Smooth muscle cell (in vitro differentiated cells): ENCODE results near the gene ZNF827. TPM values are rescaled to one million over a fixed set of nuclear protein-coding genes. Genes with fewer than 3 reads are reported as not detected.

Source experiments
- DNase-seq: peaks from one replicate; lab custom pipeline; 2025; ENCODE audit not compliant: unreplicated experiment; lab: John Stamatoyannopoulos, UW
- H2AFZ ChIP-seq: fragments of 200-600 bp; sonication (generic); 2 replicates; pipeline ENCODE4 v1.6.0; 2016; ENCODE audit warnings: antibody characterized with exemption, low read depth, mild to moderate bottlenecking
- H3F3A ChIP-seq: fragments of 200-600 bp; sonication (generic); 2 replicates; pipeline ENCODE4 v1.6.0; 2017; ENCODE audit warnings: antibody characterized with exemption, low read depth
- H3K27ac ChIP-seq: fragments of 200-600 bp; sonication (generic); 2 replicates; pipeline ENCODE4 v1.5.1; 2016; ENCODE audit warnings: low read depth, mild to moderate bottlenecking
- H3K27me3 ChIP-seq: fragments of 200-600 bp; sonication (generic); 2 replicates; pipeline ENCODE4 v1.6.1; 2016; ENCODE audit warnings: low read depth, mild to moderate bottlenecking
- H3K36me3 ChIP-seq: fragments of 200-600 bp; sonication (generic); 2 replicates; pipeline ENCODE4 v1.5.1; 2016; ENCODE audit warnings: low read depth
- H3K4me1 ChIP-seq: fragments of 200-600 bp; sonication (generic); 2 replicates; pipeline ENCODE4 v1.5.1; 2016; ENCODE audit warnings: low read depth
- H3K4me2 ChIP-seq: fragments of 200-600 bp; sonication (generic); 2 replicates; pipeline ENCODE4 v1.6.0; 2016; ENCODE audit warnings: mild to moderate bottlenecking
- H3K4me3 ChIP-seq: fragments of 200-600 bp; sonication (generic); 2 replicates; pipeline ENCODE4 v1.5.1; 2016; ENCODE audit warnings: mild to moderate bottlenecking
- H3K79me2 ChIP-seq: fragments of 200-600 bp; sonication (generic); 2 replicates; pipeline ENCODE4 v1.6.0; 2016; ENCODE audit warnings: low read depth, mild to moderate bottlenecking
- H3K9ac ChIP-seq: fragments of 200-600 bp; sonication (generic); 2 replicates; pipeline ENCODE4 v1.6.0; 2016; ENCODE audit warnings: low read depth
- H3K9me3 ChIP-seq: fragments of 200-600 bp; sonication (generic); replicated peaks from 2 replicates; pipeline ENCODE4 v1.5.1; 2016; ENCODE audit warnings: low read depth
- H4K20me1 ChIP-seq: fragments of 200-600 bp; sonication (generic); 2 replicates; pipeline ENCODE4 v1.6.0; 2016; ENCODE audit warnings: low read depth
- WGBS: methylation state at CpG from one replicate; pipeline ENCODE4 v1.1.7; 2016; ENCODE audit warnings: low lambda C conversion rate; 5-methylcytosine and 5-hydroxymethylcytosine counted together
- polyA plus RNA-seq: library from polyadenylated mRNA; unstranded; fragments of >200 nt; fragmentation: Nextera tagmentation; extraction: Ambion mirVana; gene quantifications from 2 replicates; pipeline ENCODE4 v1.2.1, GENCODE V29; 2016
- small RNA-seq: library from RNA; depleted of rRNA; stranded (forward); fragments of <200 nt; gene quantifications from one replicate; pipeline ENCODE3, GENCODE V24; 2014
- total RNA-seq: library from RNA; depleted of rRNA; stranded (reverse); fragments of >200 nt; gene quantifications from 2 replicates; pipeline ENCODE4 v1.2.3, GENCODE V29; 2014
- TF ChIP-seq, protein P1 (sequence below): fragments of 200-600 bp; sonication (generic); IDR thresholded peaks from 2 replicates; pipeline ENCODE4 v1.5.1; 2017; ENCODE audit warnings: borderline replicate concordance, mild to moderate bottlenecking, antibody characterized with exemption; ENCODE audit not compliant: insufficient read depth, poor library complexity, severe bottlenecking

ZNF827 gene
- total and polyA plus RNA-seq, 2 experiments from 2014 or later: 6.5 to 12.8 TPM

DNA sequence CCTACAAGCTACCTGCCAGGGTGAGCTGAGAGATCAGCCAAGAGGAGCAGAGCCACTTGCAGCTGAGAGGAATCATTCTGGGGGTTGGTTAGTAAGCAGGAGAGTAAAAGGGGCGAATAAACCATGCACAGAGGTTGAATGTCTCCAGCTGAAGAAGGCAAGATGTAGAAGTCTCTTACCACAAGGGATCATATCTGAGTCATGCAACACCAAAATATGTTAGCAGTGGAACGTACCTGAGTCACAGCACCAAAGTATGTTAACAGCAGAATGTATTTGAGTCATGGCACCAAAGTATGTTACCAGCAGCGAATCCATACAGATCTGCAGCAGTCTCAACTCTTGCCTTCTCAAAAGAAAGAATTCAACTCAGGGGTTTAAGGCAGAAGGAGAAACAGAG lies 228.8 kb downstream of the ZNF827 start:
- no peak overlapping the region for H3K9ac ChIP-seq
- H3K27me3 ChIP-seq: no peaks in the 10 kb centered on the region
- WGBS: 42% methylated on average over 3 of the region's 3 CpGs
- TF ChIP-seq, protein P1, sequence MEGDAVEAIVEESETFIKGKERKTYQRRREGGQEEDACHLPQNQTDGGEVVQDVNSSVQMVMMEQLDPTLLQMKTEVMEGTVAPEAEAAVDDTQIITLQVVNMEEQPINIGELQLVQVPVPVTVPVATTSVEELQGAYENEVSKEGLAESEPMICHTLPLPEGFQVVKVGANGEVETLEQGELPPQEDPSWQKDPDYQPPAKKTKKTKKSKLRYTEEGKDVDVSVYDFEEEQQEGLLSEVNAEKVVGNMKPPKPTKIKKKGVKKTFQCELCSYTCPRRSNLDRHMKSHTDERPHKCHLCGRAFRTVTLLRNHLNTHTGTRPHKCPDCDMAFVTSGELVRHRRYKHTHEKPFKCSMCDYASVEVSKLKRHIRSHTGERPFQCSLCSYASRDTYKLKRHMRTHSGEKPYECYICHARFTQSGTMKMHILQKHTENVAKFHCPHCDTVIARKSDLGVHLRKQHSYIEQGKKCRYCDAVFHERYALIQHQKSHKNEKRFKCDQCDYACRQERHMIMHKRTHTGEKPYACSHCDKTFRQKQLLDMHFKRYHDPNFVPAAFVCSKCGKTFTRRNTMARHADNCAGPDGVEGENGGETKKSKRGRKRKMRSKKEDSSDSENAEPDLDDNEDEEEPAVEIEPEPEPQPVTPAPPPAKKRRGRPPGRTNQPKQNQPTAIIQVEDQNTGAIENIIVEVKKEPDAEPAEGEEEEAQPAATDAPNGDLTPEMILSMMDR: no peak
- DNase-seq: no peak
- H4K20me1 ChIP-seq: no peaks in the 10 kb centered on the region
- H3K36me3 ChIP-seq: no peaks in the 10 kb centered on the region
- no peaks in the 10 kb centered on the region for H3K79me2 ChIP-seq
- no peak overlapping the region for H2AFZ ChIP-seq
- no peak overlapping the region for H3K4me2 ChIP-seq
- no peaks in the 10 kb centered on the region for H3K9me3 ChIP-seq
- H3F3A ChIP-seq: no peaks in the 10 kb centered on the region
- H3K27ac ChIP-seq: no peak overlapping the region
- H3K4me3 ChIP-seq: no peak overlapping the region
- H3K4me1 ChIP-seq: no peaks in the 10 kb centered on the region

DNA sequence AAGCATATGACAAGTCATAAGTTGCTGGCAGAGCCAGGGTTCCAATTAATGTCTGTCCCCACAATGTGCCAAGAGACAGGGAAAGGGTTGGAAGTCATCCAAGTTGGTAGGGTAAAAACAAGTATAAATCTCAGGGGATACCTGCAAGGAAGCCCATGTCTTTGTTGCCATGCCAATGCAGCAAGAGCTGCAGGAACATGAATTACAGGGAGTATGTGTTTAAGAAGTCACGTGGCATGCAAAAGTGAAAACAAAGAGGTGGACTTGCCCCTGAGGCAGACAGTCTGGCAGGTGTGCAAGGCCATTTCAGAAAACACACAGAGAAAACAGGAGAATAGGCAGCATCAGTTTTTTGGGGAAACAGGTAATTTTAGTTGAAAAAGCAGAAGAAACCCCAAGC lies 229.3 kb downstream of the ZNF827 start:
- Histone ChIP-seq H3K79me2 (no peaks in the 10 kb centered on the region), H3K36me3 (no peaks in the 10 kb centered on the region), H2AFZ (no peak overlapping the region), H3K4me2 (no peak overlapping the region), H3K27me3 (peaks cover under 1% of the 10 kb centered on the region), H3K9me3 (no peaks in the 10 kb centered on the region), H4K20me1 (no peaks in the 10 kb centered on the region), H3K4me3 (no peak overlapping the region), H3K4me1 (no peaks in the 10 kb centered on the region), H3K27ac (no peak overlapping the region), H3K9ac (no peak overlapping the region), H3F3A (no peaks in the 10 kb centered on the region)
- DNase-seq: no peak
- 78% methylated on average over 1 of the region's 1 CpG for WGBS
- TF ChIP-seq, protein P1: no peak

Small RNA genes lying within 50 kb of the gene (small RNA-seq; reads per million reads assigned to genes)
- not detected for gene RF00019

Other genes starting within 250 kb of the ZNF827 start
- 58.5 and 82.6 TPM in 2 replicates for gene LSM6, start 236.9 kb upstream of the ZNF827 start, total RNA-seq
- gene LSM6, start 236.9 kb upstream of the ZNF827 start, polyA plus RNA-seq: 36.9 and 37.4 TPM in 2 replicates